ENCODE data around the gene KIF24. TPM values are rescaled to one million over a fixed set of nuclear protein-coding genes. Genes with fewer than 3 reads are reported as not detected.

Gene KIF24
- polyA plus RNA-seq, 1 experiment: 0.77 TPM

DNA sequence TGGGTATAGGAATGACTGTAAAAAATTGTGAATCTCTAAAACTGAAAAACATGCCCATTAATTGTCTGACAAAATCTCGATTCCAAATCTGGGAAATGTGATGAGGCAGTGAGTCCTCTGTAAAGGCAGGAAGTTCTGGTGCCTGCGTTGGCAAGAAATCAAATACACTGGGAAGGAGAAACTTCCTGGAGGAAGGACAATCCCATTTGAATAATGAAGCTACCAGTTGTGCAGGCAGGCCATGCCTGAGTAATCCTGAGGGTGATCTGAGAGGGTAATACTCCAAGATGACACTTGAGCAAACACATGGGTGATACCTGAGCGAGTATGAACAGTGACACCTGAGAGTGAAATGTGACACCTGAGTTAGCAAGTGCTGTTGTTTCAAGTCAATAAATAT is 49.7 kb downstream of the KIF24 start:
- TF ChIP-seq CTCF (IDR thresholded peaks at IDR 0.05; ENCODE audit: low read depth, low read length): no peak
- Histone ChIP-seq H3K27me3 (ENCODE audit: control insufficient read depth, insufficient read depth, low read length) (no peaks in the 10 kb centered on the region), H3K27ac (ENCODE audit: low read depth, low read length) (no peak overlapping the region), H3K4me3 (ENCODE audit: low read depth, low read length) (no peak overlapping the region), H3K9me3 (ENCODE audit: control insufficient read depth, insufficient read depth, low read length) (no peaks in the 10 kb centered on the region)
- no peak for DNase-seq (ENCODE audit: low read depth, low spot score)
- CTCF ChIA-PET: no interaction called here
- POLR2A ChIA-PET: no interaction called here

Small RNAs within 50 kb of the gene (small RNA-seq; reads per million reads assigned to genes)
- gene RNU2-50P (ENCODE audit: insufficient read length, low read depth): not detected

Other genes starting within 250 kb of the KIF24 start
- gene DCAF12, start 202.6 kb downstream of the KIF24 start, polyA plus RNA-seq (2011; rRNA removed): 27.8 and 29.4 TPM in 2 replicates
- 56.7 and 57.3 TPM in 2 replicates for gene UBAP1, start 150.2 kb downstream of the KIF24 start, polyA plus RNA-seq (2011; rRNA removed)
- 41.5 and 44.8 TPM in 2 replicates for gene NUDT2, start 301 bp upstream of the KIF24 start, polyA plus RNA-seq (2011; rRNA removed)
- gene MYORG, start 47.6 kb upstream of the KIF24 start, polyA plus RNA-seq (2011; rRNA removed): 0.19 and 0.22 TPM in 2 replicates
- 8.0 and 9.8 TPM in 2 replicates for gene FAM219A, start 129.3 kb upstream of the KIF24 start, polyA plus RNA-seq (2011; rRNA removed)
- gene DNAI1, start 129.5 kb upstream of the KIF24 start, polyA plus RNA-seq (2011; rRNA removed): not detected in 2 replicates
- gene ENHO, start 193.7 kb upstream of the KIF24 start, polyA plus RNA-seq (2011; rRNA removed): 0.09 TPM in 1 of 2 replicates, not detected in the other